HG03354 (cell line): ENCODE results near the gene MRPS12.
"Not testable (repeated sequence)": the region's sequence is repeated elsewhere in the genome, so short reads cannot be mapped to it uniquely, and the experiment has no call there.

Experiments used
- ATAC-seq: cut with Tn5 transposase; IDR thresholded peaks from one replicate; pipeline ENCODE4 v1.9.1; 2021; ENCODE audit warnings: mild to moderate bottlenecking; ENCODE audit not compliant: unreplicated experiment, poor library complexity, severe bottlenecking

Gene MRPS12

DNA sequence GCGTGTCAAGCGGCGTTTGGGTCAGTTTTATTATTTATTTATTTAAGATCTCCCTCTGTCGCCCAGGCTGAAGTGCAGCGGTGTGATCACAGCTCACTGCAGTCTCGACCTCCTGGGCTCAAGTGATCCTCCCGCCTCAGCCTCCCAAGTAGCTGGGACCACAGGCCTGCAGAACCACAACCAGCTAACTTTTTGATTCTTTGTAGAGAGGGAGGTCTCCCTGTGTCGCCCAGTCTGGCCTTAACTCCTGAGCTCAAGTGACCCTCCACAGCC, 713 bp downstream of the MRPS12 start:
- no peak for ATAC-seq

DNA sequence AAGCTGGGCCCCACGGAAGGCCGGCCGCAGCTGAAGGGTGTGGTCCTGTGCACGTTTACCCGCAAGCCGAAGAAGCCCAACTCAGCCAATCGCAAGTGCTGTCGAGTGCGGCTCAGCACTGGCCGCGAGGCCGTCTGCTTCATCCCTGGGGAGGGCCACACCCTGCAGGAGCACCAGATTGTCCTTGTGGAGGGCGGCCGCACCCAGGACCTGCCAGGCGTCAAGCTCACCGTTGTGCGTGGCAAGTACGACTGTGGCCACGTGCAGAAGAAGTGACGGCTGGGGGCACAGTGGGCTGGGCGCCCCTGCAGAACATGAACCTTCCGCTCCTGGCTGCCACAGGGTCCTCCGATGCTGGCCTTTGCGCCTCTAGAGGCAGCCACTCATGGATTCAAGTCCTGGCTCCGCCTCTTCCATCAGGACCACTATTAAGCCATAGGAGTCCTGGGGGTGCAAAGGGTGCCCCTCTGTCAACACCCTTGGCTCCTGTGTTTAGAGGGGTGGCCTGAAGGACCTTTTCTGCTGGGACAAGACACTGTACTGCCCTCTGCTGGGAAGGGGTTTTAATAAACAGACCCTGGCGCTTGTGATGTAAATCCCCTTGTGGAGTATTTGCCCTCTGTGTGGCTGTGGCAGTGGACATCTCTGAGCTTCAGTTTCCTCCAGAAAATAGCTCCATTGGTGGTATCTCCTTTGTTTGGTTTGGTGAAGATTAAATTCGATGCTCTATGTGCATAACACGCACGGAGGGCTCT, 1.9 kb downstream of the MRPS12 start:
- ATAC-seq = no peak

DNA sequence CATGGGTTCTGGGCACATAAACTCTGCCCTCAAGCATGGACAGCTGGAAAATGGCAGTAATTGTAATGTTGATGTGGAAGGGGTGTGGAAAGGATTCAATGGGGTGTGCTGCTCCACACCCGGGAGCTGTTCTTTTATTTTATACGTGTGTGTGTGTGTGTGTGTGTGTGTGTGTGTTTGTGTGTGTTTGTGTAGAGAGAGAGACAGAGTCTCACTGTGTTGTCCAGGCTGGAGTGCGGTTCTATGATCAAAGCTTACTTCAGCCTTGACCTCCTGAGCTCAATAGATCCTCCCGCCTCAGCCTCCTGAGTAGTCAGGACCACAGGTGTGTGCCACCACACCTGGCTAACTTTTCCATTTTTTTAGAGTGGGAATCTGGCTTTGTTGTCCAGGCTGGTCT, 2.8 kb downstream of the MRPS12 start:
- ATAC-seq = no peak

DNA sequence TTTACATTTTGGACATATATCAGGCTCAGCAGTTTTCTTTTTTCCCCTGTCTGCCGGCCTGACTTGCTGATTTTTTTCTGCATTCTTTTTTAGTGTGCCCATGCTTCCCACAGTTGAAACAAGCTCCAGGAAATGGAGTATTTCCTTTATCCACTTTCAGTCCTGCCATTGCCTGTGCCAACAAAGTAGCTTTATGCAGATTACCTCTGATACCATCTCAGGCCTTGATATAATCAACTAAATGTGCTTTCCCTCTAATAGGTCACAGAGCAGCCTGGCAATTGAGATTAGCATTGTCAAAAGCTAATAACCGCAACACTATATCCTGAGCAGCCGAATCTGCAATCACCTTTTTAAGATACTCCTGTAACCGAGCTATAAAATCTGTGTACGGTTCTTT, 9.2 kb downstream of the MRPS12 start:
- ATAC-seq = no peak

DNA sequence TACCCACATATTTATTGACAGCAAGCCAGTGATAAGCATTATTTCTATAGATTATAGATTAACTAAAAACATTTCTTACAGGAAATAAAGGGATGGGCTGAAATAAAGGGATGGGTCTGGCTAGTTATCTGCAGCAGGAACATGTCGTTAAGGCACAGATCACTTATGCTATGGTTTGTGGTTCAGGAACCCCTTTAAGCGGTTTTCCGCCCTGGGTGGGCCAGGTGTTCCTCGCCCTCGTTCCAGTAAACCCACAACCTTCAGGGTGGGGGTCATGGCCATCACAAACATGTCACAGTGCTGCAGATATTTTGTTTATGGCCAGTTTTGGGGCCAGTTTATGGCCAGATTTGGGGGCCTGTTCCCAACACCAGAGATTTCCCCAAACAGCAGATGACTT, 10.7 kb downstream of the MRPS12 start:
- ATAC-seq = not testable (repeated sequence)

DNA sequence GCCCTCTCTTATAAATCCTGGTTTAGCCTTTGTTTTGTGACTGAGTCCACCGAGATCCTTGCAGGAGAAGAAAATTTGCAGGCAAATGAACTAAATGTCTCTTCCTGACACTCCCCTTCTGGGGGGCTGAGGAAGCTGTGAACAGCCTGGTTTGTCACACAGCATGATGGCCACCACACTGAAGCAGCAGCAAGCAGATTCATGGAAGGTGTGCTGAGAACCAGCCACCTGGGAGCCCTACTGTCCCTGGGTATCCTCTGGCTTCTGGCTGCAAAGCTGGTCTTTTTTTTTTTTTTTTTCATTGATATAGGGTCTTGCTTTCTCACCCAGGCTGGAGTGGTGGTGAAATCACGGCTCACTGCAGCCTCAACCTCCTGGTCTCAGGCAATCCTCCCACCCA, 11.2 kb downstream of the MRPS12 start:
- no peak for ATAC-seq

DNA sequence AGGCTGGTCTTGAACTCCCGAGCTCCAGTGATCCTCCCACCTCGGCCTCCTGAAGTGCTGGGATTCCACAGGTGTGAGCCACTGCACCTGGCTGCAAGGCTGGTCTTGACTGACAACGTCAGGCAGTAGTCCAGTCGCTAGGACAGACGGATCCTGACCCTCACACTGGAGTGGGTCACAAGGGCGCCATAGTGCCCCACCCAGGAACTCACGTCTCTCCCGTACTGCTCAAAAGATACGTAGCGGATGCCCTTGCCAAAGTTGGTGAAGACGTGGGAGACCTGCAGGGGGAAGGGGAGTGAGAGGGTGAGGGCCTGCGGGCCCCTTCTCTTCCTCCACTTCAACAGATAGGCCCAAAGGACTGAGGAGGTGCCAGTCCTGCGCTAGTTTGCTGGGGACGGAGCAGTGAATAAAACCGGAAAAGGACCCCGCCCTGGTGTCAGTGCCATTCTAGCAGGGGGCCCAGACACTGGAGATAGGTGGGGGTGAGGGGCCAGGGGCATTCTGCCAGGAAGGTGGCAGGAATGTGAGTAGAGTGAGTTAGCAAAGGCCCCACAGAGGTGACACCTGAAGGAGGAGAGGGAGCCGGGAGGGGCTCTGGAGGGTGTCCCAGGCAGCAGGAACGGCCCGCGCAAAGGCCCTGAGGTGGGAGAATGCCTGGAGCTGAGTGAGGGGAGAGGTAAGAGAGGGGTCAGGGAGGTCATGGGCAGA, 11.9 kb downstream of the MRPS12 start:
- ATAC-seq = no peak

DNA sequence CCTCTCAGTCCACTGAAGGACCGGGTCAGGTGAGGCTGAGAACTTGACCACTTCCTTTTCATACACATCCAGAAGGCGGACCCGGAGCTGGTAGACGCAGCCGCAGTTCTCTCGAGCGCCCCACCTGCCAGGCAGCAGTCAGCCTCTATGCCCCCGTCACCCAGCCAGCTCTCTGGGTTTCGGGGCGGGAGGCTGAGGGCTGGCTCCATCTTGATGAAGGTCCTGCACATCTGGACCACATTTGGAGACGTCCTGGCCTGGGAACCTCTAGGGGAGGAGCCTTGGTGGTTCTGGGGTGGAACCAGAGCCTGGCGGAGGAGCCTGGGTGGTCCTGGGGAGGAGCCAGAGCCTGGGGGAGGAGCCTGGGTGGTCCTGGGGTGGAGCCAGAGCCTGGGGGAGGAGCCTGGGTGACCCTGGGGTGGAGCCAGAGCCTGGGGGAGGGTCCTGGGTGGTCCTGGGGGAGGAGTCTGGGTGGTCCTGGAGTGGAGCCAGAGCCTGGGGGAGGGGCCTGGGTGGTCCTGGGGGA, 14.3 kb downstream of the MRPS12 start:
- no peak for ATAC-seq

DNA sequence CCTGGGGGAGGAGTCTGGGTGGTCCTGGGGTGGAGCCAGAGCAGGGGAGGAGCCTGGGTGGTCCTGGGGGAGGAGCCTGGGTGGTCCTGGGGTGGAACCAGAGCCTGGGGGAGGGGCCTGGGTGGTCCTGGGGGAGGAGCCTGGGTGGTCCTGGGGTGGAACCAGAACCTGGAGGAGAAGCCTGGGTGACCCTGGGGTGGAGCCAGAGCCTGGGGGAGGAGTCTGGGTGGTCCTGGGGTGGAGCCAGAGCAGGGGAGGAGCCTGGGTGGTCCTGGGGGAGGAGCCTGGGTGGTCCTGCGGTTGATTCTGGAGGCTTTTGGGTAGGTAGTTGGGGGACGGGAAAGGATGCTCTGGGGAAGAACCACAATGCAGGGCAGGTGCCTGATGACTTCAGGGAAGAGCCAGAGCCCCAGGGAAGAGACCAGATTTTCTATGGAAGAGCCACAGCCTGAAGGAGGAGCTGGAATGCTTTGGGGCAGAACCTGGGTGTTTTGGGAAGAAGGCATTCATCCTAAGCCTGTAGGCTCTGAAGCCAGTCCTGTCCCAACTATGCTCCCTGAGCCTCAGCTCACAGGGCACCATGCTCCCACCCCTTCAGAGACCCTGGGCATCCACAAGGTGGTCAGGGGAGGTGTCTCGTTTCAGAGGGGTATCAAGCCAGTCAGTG, 15.0 kb downstream of the MRPS12 start:
- no peak for ATAC-seq

DNA sequence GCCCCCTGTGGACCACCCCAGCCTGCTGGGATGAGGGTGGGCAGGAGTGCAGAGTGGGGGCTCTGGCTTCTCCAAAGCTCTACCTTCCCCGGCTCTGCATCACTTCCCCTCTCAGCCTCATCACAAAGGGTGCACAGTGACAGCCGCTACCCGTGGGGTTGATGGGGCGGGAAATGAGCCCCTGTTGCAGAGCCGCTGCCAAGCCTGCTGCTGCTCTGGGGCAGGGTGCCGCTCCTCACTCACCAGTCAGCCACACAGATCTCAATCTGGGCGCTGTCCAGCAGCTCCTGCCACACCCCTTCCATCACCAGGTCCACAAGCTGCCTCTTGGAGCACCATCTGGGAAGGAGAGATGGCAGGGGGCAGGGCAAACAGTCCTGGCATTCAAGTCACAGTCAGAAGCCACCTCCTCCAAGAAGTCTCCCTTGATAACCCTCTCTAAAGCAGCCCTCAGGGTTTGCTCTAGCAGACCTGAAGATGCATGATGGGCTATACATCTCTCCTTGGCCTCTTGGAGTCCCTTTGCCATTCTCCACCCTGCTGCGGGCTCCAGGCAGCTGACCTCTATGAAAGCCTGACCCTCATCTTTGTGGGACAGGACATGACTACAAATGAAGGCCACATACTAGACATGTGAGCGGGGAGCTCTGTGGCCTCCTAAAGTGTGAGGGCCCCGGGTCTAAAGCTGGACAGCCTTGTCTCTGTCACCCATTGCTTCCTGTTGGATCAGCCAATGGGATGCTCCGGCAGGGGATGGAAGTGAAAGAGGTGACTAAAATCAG, 15.7 kb downstream of the MRPS12 start:
- no peak for ATAC-seq

DNA sequence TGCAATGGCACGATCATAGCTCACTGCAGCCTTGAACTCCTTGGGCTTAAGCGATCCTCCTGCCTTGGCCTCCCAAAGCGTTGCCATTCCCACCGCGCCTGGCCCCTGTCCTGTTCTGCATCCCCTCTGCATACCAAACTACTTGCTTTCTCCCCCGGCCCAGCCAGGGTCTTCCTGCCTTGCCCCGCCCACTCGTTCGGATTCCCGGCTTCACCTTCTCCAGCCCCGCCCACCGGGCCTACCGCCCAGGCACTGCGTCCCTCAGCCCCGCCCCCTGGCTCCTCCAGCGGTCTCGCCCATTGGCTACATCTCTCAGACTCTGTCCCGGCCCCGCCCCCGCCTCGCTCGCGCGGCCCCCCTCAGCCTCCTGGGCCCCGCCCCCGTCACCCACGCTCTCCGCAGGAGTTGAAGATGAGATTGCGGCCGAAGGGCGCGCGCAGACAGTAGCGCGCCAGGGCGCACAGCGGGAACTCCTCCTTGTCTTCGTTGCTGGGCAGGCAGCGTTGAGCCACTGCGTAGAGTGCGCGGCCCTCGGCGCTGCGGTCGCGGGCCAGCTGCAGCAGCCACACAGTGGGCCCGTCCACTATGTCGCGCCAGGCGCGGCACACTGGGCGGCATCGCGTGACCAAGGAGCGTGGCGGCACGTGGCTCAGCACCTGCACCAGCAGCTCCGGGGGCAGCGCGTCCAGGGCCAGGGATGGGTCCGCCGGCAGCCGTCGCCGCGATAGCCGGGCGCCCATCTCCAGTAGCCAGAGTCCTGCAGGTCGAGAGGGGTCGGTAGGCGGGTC, 19.0 kb downstream of the MRPS12 start:
- ATAC-seq = no peak

DNA sequence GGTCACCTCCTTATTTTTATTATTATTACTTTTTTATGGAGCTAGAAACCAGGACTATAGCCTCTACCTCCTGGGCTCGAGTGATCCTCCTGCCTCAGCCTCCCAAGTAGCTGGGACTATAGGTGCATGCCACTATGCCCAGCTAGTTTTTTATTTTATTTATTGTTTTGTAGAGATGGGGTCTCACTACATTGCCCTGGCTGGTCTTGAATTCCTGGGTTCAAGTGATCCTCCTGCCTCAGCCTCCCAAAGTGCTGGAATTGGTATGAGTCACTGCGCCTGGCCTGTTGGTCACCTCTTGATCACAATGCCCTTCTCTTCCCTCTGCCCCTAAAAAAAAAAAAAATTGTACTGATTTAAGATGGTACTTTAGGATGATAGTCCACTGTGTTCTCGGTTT, 20.4 kb downstream of the MRPS12 start:
- ATAC-seq = no peak

DNA sequence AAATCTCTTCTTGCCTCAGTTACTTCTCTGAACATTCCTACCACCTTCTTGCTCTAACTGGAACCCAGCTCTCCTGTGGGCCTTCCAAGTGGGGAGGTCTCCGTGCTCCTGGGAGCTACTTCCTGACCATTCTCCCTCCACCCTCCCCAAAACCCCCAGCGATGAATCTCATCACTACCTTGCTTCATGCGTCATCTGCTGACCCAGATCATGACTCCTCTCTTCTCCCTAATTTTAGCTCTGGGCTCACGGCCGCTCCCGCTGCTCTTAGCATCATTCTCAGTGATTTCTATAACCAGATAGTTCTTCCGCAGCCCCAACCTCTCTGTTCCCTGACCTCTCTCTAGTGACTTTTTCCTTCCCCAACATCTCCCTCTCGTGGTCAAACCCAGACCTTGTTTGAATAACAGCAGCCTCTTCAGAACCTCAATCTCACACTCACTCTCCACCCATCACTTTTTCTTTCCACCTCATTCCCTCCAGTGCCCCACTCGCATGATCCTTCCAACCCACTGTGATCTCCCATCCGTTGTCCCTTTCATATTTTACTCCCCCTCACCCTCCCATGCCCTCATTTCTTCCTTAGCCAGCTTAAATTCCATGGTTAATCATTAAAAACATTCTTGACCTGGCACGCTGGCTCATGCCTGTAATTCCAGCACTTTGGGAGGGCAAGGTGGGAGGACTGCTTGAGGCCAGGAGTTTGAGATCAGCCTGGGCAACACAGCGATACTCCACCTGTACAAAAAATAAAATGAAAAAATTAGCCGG, 21.8 kb downstream of the MRPS12 start:
- ATAC-seq = no peak

DNA sequence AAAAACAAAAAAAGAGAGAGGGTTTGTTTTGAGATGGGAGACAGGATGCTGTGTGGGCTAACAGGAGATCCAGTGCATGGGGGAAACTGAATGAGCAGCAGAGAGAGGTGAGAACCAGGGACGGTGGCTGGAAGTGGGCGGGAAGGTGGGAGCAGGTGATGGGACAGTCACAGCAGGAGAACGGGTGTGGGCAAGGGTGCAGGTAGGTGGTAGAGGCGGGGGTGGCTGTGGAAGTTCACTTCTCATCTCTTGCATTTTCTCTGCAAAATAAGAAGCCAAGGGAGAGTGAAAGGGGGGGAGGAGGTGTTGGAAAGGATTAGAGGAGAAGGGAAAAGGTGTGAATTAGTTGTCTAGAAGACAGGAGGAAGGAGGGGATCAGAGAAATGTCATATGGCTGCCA, 22.9 kb downstream of the MRPS12 start:
- ATAC-seq = no peak

DNA sequence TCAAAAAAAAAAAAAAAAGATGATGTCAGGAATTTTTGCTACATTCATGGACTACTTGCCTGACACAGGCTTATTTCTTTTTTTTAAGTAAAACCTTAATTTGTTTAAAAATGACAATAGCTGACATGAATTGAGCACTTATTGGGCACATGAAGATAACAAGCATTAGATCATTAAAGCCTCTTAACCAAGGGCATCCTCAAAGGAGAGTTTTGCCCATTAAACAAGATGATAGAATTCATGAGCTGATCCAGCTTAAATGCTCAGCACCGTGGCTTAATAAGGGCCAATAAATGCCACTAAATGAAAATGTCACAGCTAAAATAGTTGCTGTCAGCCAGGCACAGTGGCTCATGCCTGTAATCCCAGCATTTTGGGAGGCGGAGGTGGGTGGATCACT, 25.5 kb downstream of the MRPS12 start:
- ATAC-seq = no peak

DNA sequence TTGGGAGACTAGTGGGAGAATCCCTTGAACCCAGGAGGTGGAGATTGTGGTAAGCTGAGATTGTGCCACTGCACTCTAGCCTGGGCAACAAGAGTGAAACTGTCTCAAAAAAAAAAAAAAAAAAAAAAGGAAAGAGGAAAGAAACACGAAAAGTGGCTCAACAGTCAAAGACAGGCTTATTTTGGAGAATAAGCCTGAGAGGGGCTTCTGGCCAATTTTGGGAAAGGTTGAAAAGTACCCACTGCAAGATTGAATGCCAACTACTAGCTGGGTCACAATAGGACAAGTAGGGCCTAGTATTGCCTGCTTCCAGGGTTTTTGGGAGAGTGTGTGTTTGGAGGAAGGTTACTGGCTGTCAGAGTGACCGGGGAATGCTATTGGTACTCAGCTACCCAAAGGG, 27.6 kb downstream of the MRPS12 start:
- no peak for ATAC-seq

DNA sequence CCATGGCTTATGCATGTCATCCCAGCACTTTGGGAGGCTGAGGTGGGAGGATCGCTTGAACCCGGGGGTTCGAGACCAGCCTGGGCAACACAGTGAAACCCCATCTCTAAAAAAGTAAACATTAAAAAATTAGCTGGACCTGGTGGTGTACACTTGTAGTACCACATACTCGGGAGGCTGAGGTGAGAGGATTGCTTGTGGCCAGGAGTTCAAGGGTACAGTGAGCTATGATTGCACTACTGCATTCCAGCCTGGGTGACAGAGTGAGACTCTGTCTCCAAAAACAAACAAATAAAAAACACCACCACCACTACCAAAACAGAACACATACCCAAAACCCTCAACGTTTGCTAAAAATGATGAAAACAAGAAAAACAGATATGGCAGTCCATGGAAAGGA, 28.9 kb downstream of the MRPS12 start:
- no peak for ATAC-seq

DNA sequence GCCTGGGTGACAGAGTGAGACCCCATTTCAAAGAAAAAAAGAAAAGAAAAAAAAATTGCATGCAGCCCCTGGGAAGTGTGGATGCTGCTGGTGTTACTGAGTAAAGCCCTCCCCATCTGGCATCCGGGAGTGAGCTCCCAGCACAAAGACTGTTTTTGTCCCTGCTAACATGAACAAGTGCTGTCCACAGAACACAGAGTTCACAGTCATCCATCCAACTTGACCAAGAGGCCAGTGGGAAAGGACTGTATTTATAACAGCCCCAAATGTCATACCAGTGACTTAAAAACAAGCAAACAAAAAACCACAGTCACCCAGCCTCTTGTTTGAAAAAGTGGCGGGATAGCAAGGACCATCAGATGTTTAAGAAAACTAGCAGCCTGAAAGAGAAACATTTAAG, 34.0 kb downstream of the MRPS12 start:
- no peak for ATAC-seq

DNA sequence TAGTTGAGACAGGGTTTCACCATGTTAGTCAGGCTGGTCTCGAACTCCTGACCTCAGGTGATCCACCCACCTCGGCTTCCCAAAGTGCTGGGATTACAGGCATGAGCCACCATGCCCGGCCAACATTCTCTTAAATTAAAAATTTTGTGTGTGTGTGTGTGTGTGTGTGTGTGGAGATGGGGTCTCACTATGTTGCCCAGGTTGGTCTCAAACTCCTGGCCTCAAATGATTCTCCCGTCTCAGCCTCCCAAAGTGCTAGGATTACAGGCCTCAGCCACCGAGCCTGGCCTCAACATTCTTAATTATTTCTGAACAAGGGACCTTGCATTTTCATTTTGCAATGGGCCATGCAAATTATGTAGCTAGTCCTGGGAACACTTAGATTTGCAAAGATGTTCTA, 35.4 kb downstream of the MRPS12 start:
- not testable (repeated sequence) for ATAC-seq
